ENCODE data around the gene ATG5. TPM values are rescaled to one million over a fixed set of nuclear protein-coding genes. Genes with fewer than 3 reads are reported as not detected.

ATG5 gene
- 38.2 and 41.3 TPM in 2 replicates for total RNA-seq (2012; rRNA removed)

DNA sequence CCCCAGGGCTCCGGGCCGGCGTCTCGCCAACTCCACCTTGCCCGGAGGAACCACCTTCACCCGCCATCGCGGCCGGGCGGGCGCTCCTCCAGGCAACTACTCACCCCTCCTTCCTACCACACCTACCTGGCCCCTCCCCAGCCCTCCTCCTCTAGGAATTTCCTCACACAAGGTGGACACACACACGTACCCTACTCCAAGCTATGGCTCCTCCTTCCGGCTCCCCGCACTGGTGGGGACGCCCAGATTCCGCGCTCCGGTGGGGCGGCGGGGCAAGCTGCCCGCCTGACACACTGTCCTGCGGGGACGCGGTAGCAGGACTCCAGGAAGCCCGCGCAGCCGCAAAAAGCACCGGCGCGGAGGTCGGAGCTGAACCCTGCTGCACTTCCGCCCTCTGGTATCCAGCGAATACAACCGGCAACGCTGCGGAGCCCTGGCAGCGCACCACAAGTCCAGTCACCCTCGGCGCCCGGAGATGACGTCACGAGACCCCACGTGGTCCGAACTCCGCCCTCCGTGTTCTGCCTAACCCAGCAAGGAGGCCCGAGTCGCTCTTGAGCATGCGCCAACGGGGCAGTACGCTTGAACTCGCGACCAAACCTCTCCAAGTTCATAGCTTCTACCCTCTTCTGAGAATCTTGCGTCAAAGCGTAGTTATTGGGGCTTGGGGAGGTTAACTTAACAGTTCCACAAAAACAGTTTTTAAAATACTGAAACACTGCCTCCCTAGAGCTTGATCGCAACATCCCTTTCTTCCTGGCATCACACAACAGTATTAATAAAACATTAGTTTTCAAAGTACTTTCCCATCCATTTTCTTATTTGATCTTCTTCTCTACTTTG is at the start of gene ATG5:
ATG5 (minus strand) TSS at position 425 of the 843 bp plus-strand sequence. CDS start 9,552 bp downstream, outside the sequence.
- Histone ChIP-seq H3K4me2 (ENCODE audit: low read length) (peak within 1 kb of the TSS; percentile 80), H3K27me3 (ENCODE audit: control insufficient read depth, insufficient read depth, low read length) (peaks cover 14% of the 10 kb centered on the region), H3K4me3 (ENCODE audit: low read length) (peak within 1 kb of the TSS; percentile 91), H3K9ac (ENCODE audit: low read depth, low read length) (peak within 1 kb of the TSS; percentile 91), H3K36me3 (ENCODE audit: insufficient read depth, low read length) (no peaks in the 10 kb centered on the region), H3K4me1 (ENCODE audit: control insufficient read depth, insufficient read depth, low read length) (peaks cover 9% of the 10 kb centered on the region), H3K9me3 (replicated peaks; ENCODE audit: low read length) (no peaks in the 10 kb centered on the region)

DNA sequence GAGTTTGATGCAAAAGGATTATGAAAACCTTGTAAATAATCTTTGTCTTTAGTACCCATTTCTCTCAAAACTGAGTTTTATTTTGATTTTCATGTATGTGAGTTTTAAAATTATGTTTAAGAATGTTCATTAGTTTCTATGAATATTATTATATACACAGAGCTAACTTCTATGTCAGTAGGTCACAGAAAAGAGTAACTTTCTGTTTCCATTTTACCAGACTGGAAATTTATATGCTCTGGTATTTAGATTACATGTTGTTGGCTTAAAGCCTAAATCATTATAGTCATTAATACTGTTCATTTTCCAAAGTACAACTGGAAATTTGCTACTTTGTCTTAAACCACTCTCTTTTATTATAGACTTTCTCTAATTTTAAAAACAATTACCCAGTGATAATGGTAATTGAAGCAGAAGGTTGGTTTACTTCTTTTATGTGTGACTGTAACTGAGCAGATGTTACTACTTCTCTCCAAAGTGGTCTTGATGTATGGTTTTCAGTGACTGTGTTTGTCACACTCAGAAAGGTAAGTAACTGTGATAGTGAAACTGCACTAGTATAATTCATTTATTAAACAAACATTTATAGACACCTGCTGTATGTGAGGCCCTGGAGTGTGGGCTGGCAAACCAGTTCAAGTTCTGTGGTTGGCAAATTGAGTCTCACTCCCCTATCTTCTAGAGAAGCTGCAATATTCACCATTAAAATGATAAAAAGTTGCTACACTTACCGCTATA is 48.1 kb upstream of the ATG5 start:
- Histone ChIP-seq H3K27me3 (ENCODE audit: control insufficient read depth, insufficient read depth, low read length) (no peaks in the 10 kb centered on the region), H3K36me3 (ENCODE audit: insufficient read depth, low read length) (no peaks in the 10 kb centered on the region), H3K9me3 (replicated peaks; ENCODE audit: low read length) (no peaks in the 10 kb centered on the region), H3K4me1 (ENCODE audit: control insufficient read depth, insufficient read depth, low read length) (peaks cover 6% of the 10 kb centered on the region), H3K4me2 (ENCODE audit: low read length) (no peak overlapping the region), H3K9ac (ENCODE audit: low read depth, low read length) (no peak overlapping the region), H3K4me3 (ENCODE audit: low read length) (no peak overlapping the region)

DNA sequence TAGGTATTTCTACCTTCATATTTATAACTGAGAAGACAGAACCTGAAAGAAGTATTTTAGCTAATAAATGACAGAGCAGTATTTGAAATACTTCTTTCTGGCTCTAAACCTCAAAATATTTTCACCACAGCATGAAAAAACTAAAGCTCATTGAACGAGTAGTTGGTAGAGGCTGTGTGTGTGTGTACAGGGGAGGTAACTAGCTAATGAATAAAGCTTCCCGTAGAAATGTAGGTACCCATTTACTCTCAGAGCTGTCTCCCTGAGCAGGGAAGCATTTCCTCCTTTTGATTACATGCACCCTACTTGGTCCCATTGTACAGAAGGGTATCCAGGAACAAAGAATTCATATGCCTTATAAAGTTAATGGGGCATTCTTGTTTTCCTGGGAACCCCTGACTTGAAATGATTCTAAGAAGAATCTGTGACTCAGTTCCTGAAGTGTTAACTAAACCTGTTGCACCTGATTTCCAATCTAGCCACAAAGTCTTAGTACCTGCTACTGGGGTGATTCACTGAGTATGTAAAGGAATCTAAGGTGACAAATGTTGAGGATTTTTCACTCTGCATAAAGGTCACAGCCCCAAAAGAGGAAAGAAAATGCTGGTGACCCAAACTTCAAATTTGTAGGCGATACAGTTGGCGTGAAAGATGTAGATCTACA is 47.4 kb upstream of the ATG5 start:
- Histone ChIP-seq H3K36me3 (ENCODE audit: insufficient read depth, low read length) (no peaks in the 10 kb centered on the region), H3K4me1 (ENCODE audit: control insufficient read depth, insufficient read depth, low read length) (peaks cover 6% of the 10 kb centered on the region), H3K4me3 (ENCODE audit: low read length) (no peak overlapping the region), H3K9me3 (replicated peaks; ENCODE audit: low read length) (no peaks in the 10 kb centered on the region), H3K4me2 (ENCODE audit: low read length) (no peak overlapping the region), H3K27me3 (ENCODE audit: control insufficient read depth, insufficient read depth, low read length) (no peaks in the 10 kb centered on the region), H3K9ac (ENCODE audit: low read depth, low read length) (no peak overlapping the region)

DNA sequence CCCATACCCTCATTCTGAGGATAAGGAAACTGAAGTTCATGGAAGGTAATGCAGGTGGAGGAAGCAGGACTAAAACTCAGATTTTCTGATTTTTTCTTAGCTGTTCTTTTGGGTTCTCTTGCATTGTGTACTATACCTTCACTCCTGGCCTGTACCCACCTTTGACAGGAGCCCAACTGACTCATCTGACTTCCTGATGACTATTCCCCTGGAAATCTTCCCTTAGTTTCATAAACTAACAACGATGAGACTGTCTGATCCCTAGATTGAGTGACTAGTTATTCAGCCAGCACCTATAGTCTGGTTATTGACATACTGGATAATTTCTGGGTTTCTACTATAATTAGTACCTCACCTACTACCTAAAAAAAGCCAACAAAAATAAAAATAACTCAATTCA is 45.1 kb upstream of the ATG5 start:
- Histone ChIP-seq H3K4me3 (ENCODE audit: low read length) (no peak overlapping the region), H3K9ac (ENCODE audit: low read depth, low read length) (no peak overlapping the region), H3K9me3 (replicated peaks; ENCODE audit: low read length) (no peaks in the 10 kb centered on the region), H3K4me1 (ENCODE audit: control insufficient read depth, insufficient read depth, low read length) (no peaks in the 10 kb centered on the region), H3K27me3 (ENCODE audit: control insufficient read depth, insufficient read depth, low read length) (peaks cover 9% of the 10 kb centered on the region), H3K36me3 (ENCODE audit: insufficient read depth, low read length) (no peaks in the 10 kb centered on the region), H3K4me2 (ENCODE audit: low read length) (no peak overlapping the region)

DNA sequence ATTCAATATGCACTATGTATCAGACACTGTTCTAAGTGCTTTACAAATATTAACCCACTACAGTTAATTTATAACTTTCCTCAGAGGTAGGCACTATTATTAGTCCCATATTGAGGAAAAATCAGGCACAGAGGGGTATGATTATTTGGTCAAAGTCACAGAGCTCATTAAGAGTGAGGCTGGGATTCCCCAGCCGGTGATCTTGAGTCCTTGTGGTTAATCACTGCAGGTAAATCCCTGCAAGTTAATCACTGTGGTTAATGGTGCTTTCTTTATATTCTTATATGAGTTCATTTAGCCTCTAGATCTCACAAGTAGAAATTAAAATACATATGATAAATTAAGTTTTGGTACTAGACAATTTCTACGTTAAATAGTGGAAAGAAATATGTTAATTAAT is 44.2 kb upstream of the ATG5 start:
- H3K4me2 ChIP-seq (ENCODE audit: low read length) = no peak overlapping the region
- H3K9ac ChIP-seq (ENCODE audit: low read depth, low read length) = no peak overlapping the region
- H3K4me1 ChIP-seq (ENCODE audit: control insufficient read depth, insufficient read depth, low read length) = no peaks in the 10 kb centered on the region
- no peaks in the 10 kb centered on the region for H3K36me3 ChIP-seq (ENCODE audit: insufficient read depth, low read length)
- peaks cover 9% of the 10 kb centered on the region for H3K27me3 ChIP-seq (ENCODE audit: control insufficient read depth, insufficient read depth, low read length)
- H3K4me3 ChIP-seq (ENCODE audit: low read length) = no peak overlapping the region
- H3K9me3 ChIP-seq (replicated peaks; ENCODE audit: low read length) = no peaks in the 10 kb centered on the region

DNA sequence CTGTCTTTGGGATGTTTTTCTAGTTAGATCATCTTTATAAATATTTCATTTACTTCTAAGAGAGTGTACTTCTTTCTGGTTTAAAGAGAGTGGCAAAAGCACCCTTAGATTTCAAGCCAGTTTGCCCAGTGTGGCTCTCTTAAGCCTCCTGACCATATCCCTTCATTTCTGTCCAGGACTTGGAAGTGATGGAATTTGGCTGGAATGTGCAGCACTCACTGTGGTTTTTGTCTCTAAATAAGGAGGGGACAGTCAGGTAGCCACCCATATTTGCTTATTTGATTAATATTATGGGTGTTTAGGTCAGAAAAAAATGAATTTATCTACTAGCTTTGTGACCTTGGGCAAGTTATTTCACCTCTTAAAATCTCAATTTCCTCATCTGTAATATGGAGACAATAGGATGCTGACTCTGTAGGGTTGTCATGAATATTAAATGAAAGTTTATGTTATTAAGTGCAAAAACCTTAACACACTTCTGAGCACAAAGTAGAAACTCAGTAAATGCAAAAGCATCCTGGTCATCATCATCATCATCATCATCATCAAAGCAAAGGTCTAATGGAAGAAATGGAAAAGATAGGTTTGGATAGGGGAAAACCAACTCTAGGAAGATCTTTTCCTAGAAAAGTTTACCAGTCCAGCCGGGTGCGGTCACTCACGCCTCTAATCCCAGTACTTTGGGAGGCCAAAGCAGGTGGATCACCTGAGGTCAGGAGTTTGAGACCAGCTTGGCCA is 38.0 kb upstream of the ATG5 start:
- Histone ChIP-seq H3K36me3 (ENCODE audit: insufficient read depth, low read length) (no peaks in the 10 kb centered on the region), H3K9me3 (replicated peaks; ENCODE audit: low read length) (no peaks in the 10 kb centered on the region), H3K9ac (ENCODE audit: low read depth, low read length) (no peak overlapping the region), H3K4me3 (ENCODE audit: low read length) (no peak overlapping the region), H3K27me3 (ENCODE audit: control insufficient read depth, insufficient read depth, low read length) (peaks cover 34% of the 10 kb centered on the region), H3K4me2 (ENCODE audit: low read length) (no peak overlapping the region), H3K4me1 (ENCODE audit: control insufficient read depth, insufficient read depth, low read length) (peaks cover 14% of the 10 kb centered on the region)

DNA sequence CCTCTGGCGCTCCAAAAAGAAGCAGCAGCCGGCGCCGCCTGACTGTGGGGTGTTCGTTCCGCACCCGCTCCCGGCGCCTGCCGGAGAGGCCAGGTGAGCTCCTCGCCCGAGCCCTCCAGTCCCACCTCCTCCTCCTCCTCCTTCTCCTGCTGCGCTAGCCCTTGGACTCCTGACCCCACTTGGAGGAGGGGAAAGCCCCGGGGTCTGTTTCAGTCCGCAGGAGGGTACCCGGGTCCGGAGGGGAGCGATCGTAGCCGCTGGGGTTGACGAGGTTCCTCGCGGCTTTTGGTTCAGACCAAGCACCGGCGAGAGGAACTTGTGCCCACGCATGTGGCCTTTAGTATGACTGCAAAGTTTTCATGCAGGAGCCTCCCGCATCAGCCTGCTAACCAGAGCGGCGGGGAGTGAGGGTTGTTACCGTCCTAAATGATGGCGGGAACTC is 35.5 kb upstream of the ATG5 start:
- peak overlapping the region; percentile 95 for H3K4me2 ChIP-seq (ENCODE audit: low read length)
- peak overlapping the region; percentile 71 for H3K4me3 ChIP-seq (ENCODE audit: low read length)
- no peaks in the 10 kb centered on the region for H3K9me3 ChIP-seq (replicated peaks; ENCODE audit: low read length)
- H3K36me3 ChIP-seq (ENCODE audit: insufficient read depth, low read length) = no peaks in the 10 kb centered on the region
- peaks cover 43% of the 10 kb centered on the region for H3K27me3 ChIP-seq (ENCODE audit: control insufficient read depth, insufficient read depth, low read length)
- H3K9ac ChIP-seq (ENCODE audit: low read depth, low read length) = no peak overlapping the region
- peaks cover 14% of the 10 kb centered on the region for H3K4me1 ChIP-seq (ENCODE audit: control insufficient read depth, insufficient read depth, low read length)

DNA sequence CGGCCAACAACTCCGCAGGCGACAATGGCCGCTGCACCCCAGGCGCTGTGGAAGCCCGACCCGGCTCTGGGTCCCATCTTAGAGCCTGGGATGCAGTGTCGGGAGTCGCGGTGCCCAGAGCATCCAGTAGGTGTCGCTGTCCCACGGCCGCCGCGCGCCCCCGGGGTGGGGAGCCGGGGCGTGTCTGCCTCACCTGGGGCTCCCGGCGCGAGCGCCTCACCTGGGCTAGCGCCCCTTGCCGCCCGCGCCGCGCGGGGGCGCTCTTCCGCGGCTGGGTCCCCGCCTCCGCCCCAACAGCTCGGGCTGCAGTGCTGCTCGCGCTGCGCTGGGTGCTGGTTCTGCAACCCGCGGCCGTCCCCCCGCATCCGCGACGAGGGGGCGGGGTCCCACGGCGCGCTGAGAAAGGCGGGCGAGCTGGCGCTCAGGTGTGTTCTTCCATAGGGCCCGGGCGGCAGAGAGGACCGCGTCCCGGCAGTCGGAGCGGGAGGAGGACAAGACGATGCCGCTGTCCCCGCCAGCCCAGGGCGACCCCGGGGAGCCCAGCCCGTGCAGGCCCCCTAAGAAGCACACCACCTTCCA is 34.9 kb upstream of the ATG5 start, which contains the start of gene CRYBG1:
CRYBG1 (plus strand) TSS at position 308 of the 579 bp plus-strand sequence; CDS start at position 500, 192 bp downstream.
- Histone ChIP-seq H3K4me1 (ENCODE audit: control insufficient read depth, insufficient read depth, low read length) (peaks cover 14% of the 10 kb centered on the region), H3K27me3 (ENCODE audit: control insufficient read depth, insufficient read depth, low read length) (peaks cover 48% of the 10 kb centered on the region), H3K4me2 (ENCODE audit: low read length) (peak within 1 kb of the TSS; percentile 95), H3K9me3 (replicated peaks; ENCODE audit: low read length) (no peaks in the 10 kb centered on the region), H3K4me3 (ENCODE audit: low read length) (peak within 1 kb of the TSS; percentile 71), H3K36me3 (ENCODE audit: insufficient read depth, low read length) (no peaks in the 10 kb centered on the region), H3K9ac (ENCODE audit: low read depth, low read length) (no peak within 1 kb of the TSS)

DNA sequence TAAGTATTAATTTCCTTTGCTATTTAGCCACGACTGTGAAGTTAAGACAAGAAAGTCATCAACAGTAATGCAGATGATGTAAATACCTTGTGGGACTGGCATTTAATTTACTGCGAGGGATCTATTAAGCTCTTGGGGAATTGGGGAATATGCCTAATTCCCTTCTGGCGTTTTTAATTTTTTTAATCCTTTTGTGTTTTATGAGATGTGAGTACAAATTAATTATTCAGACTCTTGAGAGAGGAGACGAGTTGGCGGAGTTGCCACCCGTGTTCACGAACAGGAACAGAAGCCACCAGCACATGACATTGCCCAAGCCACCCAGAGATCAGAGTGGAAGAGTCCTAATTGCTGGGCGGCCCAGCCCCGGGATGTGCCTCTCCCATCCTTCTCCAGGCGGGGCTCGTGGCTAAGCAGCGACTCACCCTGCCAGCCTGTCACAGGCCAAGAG is 34.4 kb upstream of the ATG5 start:
- H3K4me3 ChIP-seq (ENCODE audit: low read length) = peak overlapping the region; percentile 71
- peaks cover 14% of the 10 kb centered on the region for H3K4me1 ChIP-seq (ENCODE audit: control insufficient read depth, insufficient read depth, low read length)
- H3K36me3 ChIP-seq (ENCODE audit: insufficient read depth, low read length) = no peaks in the 10 kb centered on the region
- no peak overlapping the region for H3K9ac ChIP-seq (ENCODE audit: low read depth, low read length)
- peaks cover 51% of the 10 kb centered on the region for H3K27me3 ChIP-seq (ENCODE audit: control insufficient read depth, insufficient read depth, low read length)
- peak overlapping the region; percentile 95 for H3K4me2 ChIP-seq (ENCODE audit: low read length)
- H3K9me3 ChIP-seq (replicated peaks; ENCODE audit: low read length) = no peaks in the 10 kb centered on the region

DNA sequence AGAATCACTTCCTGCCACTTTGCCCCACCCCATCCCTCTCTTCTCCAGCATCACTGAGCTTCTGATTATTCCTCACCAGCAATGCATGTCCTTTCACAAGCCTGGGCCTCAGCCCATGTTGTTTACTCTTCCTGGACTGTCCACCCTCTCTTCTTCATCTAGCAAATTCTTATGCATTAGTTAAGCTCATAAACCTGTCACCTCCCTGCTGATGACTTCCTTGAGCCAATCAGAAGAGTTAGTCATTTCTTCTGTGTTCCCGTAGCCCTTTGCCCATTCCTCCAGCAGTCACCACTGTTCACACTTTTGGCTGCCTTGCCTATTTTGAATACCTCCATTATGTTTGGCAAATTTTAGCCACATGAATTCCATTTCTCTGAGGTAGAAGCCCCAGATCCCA is 30.8 kb upstream of the ATG5 start:
- Histone ChIP-seq H3K9ac (ENCODE audit: low read depth, low read length) (no peak overlapping the region), H3K36me3 (ENCODE audit: insufficient read depth, low read length) (no peaks in the 10 kb centered on the region), H3K4me3 (ENCODE audit: low read length) (no peak overlapping the region), H3K9me3 (replicated peaks; ENCODE audit: low read length) (no peaks in the 10 kb centered on the region), H3K27me3 (ENCODE audit: control insufficient read depth, insufficient read depth, low read length) (peaks cover 53% of the 10 kb centered on the region), H3K4me2 (ENCODE audit: low read length) (no peak overlapping the region), H3K4me1 (ENCODE audit: control insufficient read depth, insufficient read depth, low read length) (peaks cover 14% of the 10 kb centered on the region)

All from skeletal muscle satellite cell (primary cell).